Common myeloid progenitor, CD34-positive (primary cell): ENCODE measurements around the gene PLD5.

Source experiments
- CTCF ChIA-PET: fragments of 350-600 bp; sonication (Branson Sonifier 250); formaldehyde crosslinking; loops from one replicate; lab custom pipeline; 2021; ENCODE audit warnings: antibody characterized with exemption; lab: Charles Lee
- POLR2A ChIA-PET: fragments of 350-600 bp; sonication (Branson Sonifier 250); formaldehyde crosslinking; loops from one replicate; lab custom pipeline; 2021; ENCODE audit warnings: antibody characterized with exemption; lab: Charles Lee
- DNase-seq, 3 donors: peaks; one replicate each; pipeline versions ENCODE4 v3.0.0 to v3.0.0-alpha.2; 2013
- H3K27ac ChIP-seq, 2 experiments: 1 replicate in 1 of 2; 2 replicates in 1 of 2; pipeline ENCODE4 v1.7.0; 2013; ENCODE audit warnings: inconsistent platforms in 2 of 2, low read length in 2 of 2, mild to moderate bottlenecking in 2 of 2, low read depth in 1 of 2, moderate library complexity in 1 of 2; ENCODE audit not compliant: severe bottlenecking in 2 of 2, insufficient read depth in 1 of 2, poor library complexity in 1 of 2
- H3K27me3 ChIP-seq, 5 experiments: replicated peaks in 2 of 5; 1 replicate in 3 of 5; 2 replicates in 2 of 5; pipeline versions ENCODE4 v1.6.1 to v1.7.0; 2013; ENCODE audit warnings: low read length in 4 of 5, mild to moderate bottlenecking in 2 of 5, moderate library complexity in 2 of 5, inconsistent platforms in 1 of 5; ENCODE audit not compliant: insufficient read depth in 5 of 5, control insufficient read depth in 4 of 5
- H3K36me3 ChIP-seq, 4 experiments: 1 replicate in 2 of 4; 2 replicates in 2 of 4; pipeline versions ENCODE4 v1.6.1 to v1.7.0; 2013; ENCODE audit warnings: low read length in 3 of 4, control low read depth in 1 of 4, mild to moderate bottlenecking in 1 of 4; ENCODE audit not compliant: control insufficient read depth in 4 of 4, insufficient read depth in 4 of 4
- H3K4me1 ChIP-seq, 4 experiments: 1 replicate in 3 of 4; 2 replicates in 1 of 4; pipeline versions ENCODE4 v1.6.1 to v1.7.1; 2013; ENCODE audit warnings: low read length in 3 of 4, mild to moderate bottlenecking in 3 of 4, control low read depth in 1 of 4, inconsistent platforms in 1 of 4, moderate library complexity in 1 of 4; ENCODE audit not compliant: control insufficient read depth in 4 of 4, insufficient read depth in 4 of 4; ENCODE audit errors: control extremely low read depth in 1 of 4
- H3K4me3 ChIP-seq, 7 experiments: 1 replicate in 4 of 7; 2 replicates in 3 of 7; pipeline versions ENCODE4 v1.5.1 to v1.7.0; 2013; ENCODE audit warnings: mild to moderate bottlenecking in 7 of 7, low read length in 6 of 7, moderate library complexity in 6 of 7, inconsistent platforms in 2 of 7, low read depth in 2 of 7, control low read depth in 1 of 7; ENCODE audit not compliant: insufficient read depth in 4 of 7, control insufficient read depth in 1 of 7; ENCODE audit errors: extremely low read depth in 1 of 7
- H3K9me3 ChIP-seq, 5 experiments: 1 replicate in 4 of 5; 2 replicates in 1 of 5; pipeline versions ENCODE4 v1.6.1 to v1.7.1; 2013; ENCODE audit warnings: low read length in 4 of 5, mild to moderate bottlenecking in 2 of 5, inconsistent platforms in 1 of 5, low read depth in 1 of 5, moderate library complexity in 1 of 5; ENCODE audit not compliant: control insufficient read depth in 4 of 5, insufficient read depth in 2 of 5; ENCODE audit errors: control extremely low read depth in 1 of 5
- WGBS: methylation state at CpG from one replicate; pipeline ENCODE4 v1.1.5; 2013; ENCODE audit not compliant: insufficient coverage; 5-methylcytosine and 5-hydroxymethylcytosine counted together

Gene PLD5

GRCh38 chr1:242506724-242507123 is 17.8 kb downstream of the PLD5 start:
- ChIA-PET CTCF (no interaction called here), POLR2A (no interaction called here)
- no peaks in the 10 kb centered on the region for H3K36me3 ChIP-seq
- H3K9me3 ChIP-seq, result no peaks in the 10 kb centered on the region
- H3K4me1 ChIP-seq, result no peaks in the 10 kb centered on the region
- no peak for DNase-seq
- 93% methylated on average over 11 of the region's 12 CpGs for WGBS
- H3K4me3 ChIP-seq, result no peak overlapping the region
- no peak overlapping the region for H3K27ac ChIP-seq
- H3K27me3 ChIP-seq, result no peaks in the 10 kb centered on the region

GRCh38 chr1:242489545-242489944 is 35.0 kb downstream of the PLD5 start:
- CTCF ChIA-PET, result no interaction called here
- no peaks in the 10 kb centered on the region for H3K36me3 ChIP-seq
- H3K4me1 ChIP-seq, result no peaks in the 10 kb centered on the region
- no peaks in the 10 kb centered on the region for H3K27me3 ChIP-seq
- no peak overlapping the region for H3K27ac ChIP-seq
- no peak overlapping the region for H3K4me3 ChIP-seq
- POLR2A ChIA-PET, result no interaction called here
- peaks cover 0 to 1% (median 0%) of the 10 kb centered on the region in 5 experiments for H3K9me3 ChIP-seq
- WGBS, result 72% methylated on average over 3 of the region's 3 CpGs
- no peak for DNase-seq

GRCh38 chr1:242477944-242478343 is 46.6 kb downstream of the PLD5 start:
- POLR2A ChIA-PET, result no interaction called here
- Histone ChIP-seq H3K36me3 (no peaks in the 10 kb centered on the region), H3K4me3 (no peak overlapping the region), H3K9me3 (no peaks in the 10 kb centered on the region), H3K27ac (no peak overlapping the region), H3K27me3 (no peaks in the 10 kb centered on the region), H3K4me1 (no peaks in the 10 kb centered on the region)
- 0% methylated on average over 2 of the region's 3 CpGs for WGBS
- DNase-seq, result peak in 1 of 3 donors; percentile 1
- CTCF ChIA-PET, result no interaction called here

GRCh38 chr1:242470774-242471173 is 53.7 kb downstream of the PLD5 start:
- Histone ChIP-seq H3K4me1 (no peaks in the 10 kb centered on the region), H3K27ac (no peak overlapping the region), H3K4me3 (no peak overlapping the region), H3K36me3 (no peaks in the 10 kb centered on the region), H3K27me3 (peaks cover 0 to 2% (median 0%) of the 10 kb centered on the region in 5 experiments), H3K9me3 (no peaks in the 10 kb centered on the region)
- ChIA-PET CTCF (interaction anchor here (2.8 kb wide), 1 partner anchor 16 kb away, joined by 8 read pairs; no protein-coding TSS in a partner anchor), POLR2A (no interaction called here)
- DNase-seq, result no peak
- WGBS, result 92% methylated on average over 6 of the region's 6 CpGs

- H3K4me3 ChIP-seq, result no peak overlapping the region
- CTCF ChIA-PET, result interaction anchor here (2.8 kb wide), 1 partner anchor 14 kb away, joined by 8 read pairs; no protein-coding TSS in a partner anchor
- POLR2A ChIA-PET, result no interaction called here
- no peaks in the 10 kb centered on the region for H3K36me3 ChIP-seq
- H3K27ac ChIP-seq, result no peak overlapping the region
- peaks cover 0 to 4% (median 0%) of the 10 kb centered on the region in 5 experiments for H3K27me3 ChIP-seq
- DNase-seq, result no peak
- 46% methylated on average over 2 of the region's 4 CpGs for WGBS
- H3K9me3 ChIP-seq, result no peaks in the 10 kb centered on the region
- no peaks in the 10 kb centered on the region for H3K4me1 ChIP-seq
Observed at GRCh38 chr1:242468784-242469183, 55.7 kb downstream of the PLD5 start.

GRCh38 chr1:242467556-242468145 is 56.8 kb downstream of the PLD5 start:
- ChIA-PET CTCF (interaction anchor here (0.7 kb wide), 1 partner anchor 13 kb away, joined by 4 read pairs; no protein-coding TSS in a partner anchor), POLR2A (no interaction called here)
- DNase-seq, result peak; percentile 19 to 42 (median 22)
- H3K27ac ChIP-seq, result no peak overlapping the region
- no peaks in the 10 kb centered on the region for H3K9me3 ChIP-seq
- 30% methylated on average over 2 of the region's 4 CpGs for WGBS
- H3K27me3 ChIP-seq, result peaks cover 0 to 6% (median 0%) of the 10 kb centered on the region in 5 experiments
- H3K4me1 ChIP-seq, result no peaks in the 10 kb centered on the region
- no peaks in the 10 kb centered on the region for H3K36me3 ChIP-seq
- H3K4me3 ChIP-seq, result no peak overlapping the region

- DNase-seq, result no peak
Observed at GRCh38 chr1:242462867-242463266, 61.6 kb downstream of the PLD5 start.

More at GRCh38 chr1:242462867-242463266, 61.6 kb downstream of the PLD5 start:
- Histone ChIP-seq H3K27me3 (peaks cover 0 to 6% (median 0%) of the 10 kb centered on the region in 5 experiments), H3K27ac (no peak overlapping the region), H3K9me3 (no peaks in the 10 kb centered on the region), H3K36me3 (no peaks in the 10 kb centered on the region), H3K4me1 (no peaks in the 10 kb centered on the region), H3K4me3 (no peak overlapping the region)
- POLR2A ChIA-PET, result no interaction called here
- WGBS, result 94% methylated on average over 7 of the region's 7 CpGs
- CTCF ChIA-PET, result no interaction called here
